GM21381 (cell line): ENCODE results near the gene ICAM4.
A peak's percentile ranks its signal among the peaks of the same experiment; 100 is the strongest.

Source experiments
- ATAC-seq: cut with Tn5 transposase; IDR thresholded peaks from one replicate; pipeline ENCODE4 v1.9.1; 2021; ENCODE audit warnings: mild to moderate bottlenecking, moderate library complexity; ENCODE audit not compliant: unreplicated experiment

ICAM4 gene

DNA sequence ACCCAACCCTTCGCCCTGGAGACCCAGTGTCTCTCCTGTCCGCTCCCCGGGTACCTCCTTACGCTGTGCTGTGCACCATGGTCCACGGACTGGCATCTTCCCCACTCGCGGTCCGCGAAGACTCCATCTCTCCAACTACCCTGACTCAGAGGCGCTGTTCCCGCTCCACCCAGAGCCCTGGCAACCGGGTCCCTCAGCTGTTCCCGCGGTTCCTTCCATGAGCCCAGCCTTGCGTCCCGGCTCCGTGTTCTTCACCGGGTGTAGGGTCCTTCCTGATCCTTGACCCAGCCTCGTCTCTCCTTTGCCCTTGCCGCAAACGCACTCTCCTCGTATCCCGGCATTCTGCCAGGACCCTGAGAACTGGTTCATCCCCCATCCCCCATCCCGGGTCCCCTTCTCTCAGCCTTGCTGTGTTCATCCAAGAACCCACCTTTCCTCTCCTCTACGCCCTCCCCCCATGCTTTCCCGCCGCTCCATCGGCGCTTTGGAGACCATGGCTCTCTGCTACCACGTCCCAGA lies 3.7 kb downstream of the ICAM4 start:
- no peak for ATAC-seq

DNA sequence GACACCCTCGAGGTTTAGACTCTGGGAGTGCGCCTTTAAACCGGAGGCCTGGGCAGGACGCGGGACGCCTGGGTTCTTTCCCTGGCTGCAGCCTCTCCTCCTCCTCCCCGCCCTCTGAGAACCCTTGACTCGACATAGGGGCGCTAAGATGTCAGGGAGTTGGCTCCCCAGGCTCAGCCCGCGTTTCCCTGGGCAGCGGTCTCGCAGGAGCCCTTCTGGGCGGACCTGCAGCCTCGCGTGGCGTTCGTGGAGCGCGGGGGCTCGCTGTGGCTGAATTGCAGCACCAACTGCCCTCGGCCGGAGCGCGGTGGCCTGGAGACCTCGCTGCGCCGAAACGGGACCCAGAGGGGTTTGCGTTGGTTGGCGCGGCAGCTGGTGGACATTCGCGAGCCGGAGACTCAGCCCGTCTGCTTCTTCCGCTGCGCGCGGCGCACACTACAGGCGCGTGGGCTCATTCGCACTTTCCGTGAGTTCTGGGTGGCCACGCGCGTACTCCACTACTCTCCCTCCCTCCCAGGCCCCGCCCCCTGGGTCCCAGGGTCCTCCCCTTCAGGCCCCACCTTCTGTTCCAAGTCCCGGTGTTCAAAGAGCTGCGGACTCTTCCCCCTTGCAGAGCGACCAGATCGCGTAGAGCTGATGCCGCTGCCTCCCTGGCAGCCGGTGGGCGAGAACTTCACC lies 4.3 kb downstream of the ICAM4 start:
- no peak for ATAC-seq

DNA sequence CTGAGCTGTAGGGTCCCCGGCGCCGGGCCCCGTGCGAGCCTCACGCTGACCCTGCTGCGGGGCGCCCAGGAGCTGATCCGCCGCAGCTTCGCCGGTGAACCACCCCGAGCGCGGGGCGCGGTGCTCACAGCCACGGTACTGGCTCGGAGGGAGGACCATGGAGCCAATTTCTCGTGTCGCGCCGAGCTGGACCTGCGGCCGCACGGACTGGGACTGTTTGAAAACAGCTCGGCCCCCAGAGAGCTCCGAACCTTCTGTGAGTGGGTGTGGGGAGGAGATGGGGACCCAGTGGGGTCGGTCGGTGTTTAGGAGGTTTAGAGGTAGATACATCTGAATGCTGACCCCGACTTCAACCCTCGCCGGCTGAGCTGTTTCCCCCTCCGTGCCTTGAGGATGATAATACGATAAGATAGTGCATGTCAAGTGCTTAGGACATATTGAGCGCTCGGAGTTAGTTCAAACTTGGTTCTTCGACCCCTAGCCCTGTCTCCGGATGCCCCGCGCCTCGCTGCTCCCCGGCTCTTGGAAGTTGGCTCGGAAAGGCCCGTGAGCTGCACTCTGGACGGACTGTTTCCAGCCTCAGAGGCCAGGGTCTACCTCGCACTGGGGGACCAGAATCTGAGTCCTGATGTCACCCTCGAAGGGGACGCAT lies 4.9 kb downstream of the ICAM4 start:
- ATAC-seq: no peak

DNA sequence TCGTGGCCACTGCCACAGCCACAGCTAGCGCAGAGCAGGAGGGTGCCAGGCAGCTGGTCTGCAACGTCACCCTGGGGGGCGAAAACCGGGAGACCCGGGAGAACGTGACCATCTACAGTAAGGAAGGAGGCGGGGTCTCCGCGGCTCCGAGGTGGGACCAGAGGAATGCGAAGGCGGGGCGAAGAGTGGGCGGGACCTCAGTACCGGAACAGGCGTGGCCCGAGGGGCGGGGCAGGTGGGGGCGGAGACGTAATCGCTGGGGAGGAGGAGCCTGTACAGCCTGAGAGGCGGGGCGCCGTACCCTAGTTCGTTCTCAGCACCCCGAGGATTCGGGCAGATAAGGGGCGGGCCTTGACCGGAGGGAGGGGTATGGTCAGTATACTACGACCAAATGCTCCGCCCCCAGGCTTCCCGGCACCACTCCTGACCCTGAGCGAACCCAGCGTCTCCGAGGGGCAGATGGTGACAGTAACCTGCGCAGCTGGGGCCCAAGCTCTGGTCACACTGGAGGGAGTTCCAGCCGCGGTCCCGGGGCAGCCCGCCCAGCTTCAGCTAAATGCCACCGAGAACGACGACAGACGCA lies 5.5 kb downstream of the ICAM4 start:
- ATAC-seq: peak; percentile 40

DNA sequence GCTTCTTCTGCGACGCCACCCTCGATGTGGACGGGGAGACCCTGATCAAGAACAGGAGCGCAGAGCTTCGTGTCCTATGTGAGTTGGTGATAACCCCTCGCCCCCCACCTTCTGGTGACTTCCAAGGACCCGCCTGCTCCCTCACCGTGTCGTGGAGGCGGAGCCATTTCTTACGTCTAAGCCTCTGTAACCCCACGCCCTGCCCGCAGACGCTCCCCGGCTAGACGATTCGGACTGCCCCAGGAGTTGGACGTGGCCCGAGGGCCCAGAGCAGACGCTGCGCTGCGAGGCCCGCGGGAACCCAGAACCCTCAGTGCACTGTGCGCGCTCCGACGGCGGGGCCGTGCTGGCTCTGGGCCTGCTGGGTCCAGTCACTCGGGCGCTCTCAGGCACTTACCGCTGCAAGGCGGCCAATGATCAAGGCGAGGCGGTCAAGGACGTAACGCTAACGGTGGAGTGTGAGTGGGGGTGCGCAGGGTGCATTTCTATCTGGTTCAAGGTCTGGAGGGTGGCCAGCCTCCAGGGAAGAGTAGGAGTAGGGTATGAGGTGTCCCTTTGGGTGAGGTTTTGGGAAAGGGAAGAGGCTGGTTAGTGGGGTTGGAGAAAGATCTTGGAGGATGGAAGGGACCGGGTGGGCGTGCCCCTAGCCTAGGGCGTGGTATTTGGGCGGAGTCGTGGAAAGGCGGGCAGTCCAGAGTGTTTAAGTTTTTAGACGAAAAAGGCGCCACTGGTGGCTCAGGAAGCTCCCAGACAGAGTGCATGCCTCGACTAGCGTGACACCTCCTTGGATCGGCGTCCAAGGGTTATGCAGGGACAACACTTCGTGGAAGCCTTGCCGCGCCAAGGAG lies 6.3 kb downstream of the ICAM4 start:
- ATAC-seq: no peak

DNA sequence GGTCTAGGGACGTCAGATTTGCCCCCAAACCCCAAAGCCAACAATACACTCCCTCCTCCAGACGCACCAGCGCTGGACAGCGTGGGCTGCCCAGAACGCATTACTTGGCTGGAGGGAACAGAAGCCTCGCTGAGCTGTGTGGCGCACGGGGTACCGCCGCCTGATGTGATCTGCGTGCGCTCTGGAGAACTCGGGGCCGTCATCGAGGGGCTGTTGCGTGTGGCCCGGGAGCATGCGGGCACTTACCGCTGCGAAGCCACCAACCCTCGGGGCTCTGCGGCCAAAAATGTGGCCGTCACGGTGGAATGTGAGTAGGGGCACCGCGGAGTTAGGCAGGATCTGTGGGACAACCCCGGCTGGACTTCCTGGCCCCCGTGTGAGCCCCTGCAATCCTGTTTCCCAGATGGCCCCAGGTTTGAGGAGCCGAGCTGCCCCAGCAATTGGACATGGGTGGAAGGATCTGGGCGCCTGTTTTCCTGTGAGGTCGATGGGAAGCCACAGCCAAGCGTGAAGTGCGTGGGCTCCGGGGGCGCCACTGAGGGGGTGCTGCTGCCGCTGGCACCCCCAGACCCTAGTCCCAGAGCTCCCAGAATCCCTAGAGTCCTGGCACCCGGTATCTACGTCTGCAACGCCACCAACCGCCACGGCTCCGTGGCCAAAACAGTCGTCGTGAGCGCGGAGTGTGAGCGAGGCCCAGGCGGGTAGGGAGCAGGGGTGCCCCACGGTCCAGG lies 7.0 kb downstream of the ICAM4 start:
- no peak for ATAC-seq

DNA sequence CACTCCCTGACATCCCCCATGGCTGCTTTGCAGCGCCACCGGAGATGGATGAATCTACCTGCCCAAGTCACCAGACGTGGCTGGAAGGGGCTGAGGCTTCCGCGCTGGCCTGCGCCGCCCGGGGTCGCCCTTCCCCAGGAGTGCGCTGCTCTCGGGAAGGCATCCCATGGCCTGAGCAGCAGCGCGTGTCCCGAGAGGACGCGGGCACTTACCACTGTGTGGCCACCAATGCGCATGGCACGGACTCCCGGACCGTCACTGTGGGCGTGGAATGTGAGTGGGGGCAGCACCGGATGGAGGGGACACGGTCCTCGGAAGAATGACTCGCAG lies 7.6 kb downstream of the ICAM4 start:
- ATAC-seq: no peak

DNA sequence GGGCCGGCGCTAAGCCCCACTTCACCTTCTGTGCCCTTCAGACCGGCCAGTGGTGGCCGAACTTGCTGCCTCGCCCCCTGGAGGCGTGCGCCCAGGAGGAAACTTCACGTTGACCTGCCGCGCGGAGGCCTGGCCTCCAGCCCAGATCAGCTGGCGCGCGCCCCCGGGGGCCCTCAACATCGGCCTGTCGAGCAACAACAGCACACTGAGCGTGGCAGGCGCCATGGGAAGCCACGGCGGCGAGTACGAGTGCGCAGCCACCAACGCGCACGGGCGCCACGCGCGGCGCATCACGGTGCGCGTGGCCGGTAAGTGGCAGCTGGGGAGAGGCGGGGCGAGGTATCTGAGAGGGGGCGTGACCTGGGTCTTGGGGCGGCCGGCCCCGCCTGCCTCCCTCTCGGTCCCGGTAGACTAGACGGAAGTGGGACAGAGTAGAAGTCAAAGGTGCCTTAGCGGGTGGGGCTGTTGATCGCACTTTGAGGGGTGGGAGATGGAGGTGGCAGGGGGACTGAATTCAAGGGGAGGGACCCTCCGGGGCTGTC lies 8.6 kb downstream of the ICAM4 start:
- ATAC-seq: no peak

DNA sequence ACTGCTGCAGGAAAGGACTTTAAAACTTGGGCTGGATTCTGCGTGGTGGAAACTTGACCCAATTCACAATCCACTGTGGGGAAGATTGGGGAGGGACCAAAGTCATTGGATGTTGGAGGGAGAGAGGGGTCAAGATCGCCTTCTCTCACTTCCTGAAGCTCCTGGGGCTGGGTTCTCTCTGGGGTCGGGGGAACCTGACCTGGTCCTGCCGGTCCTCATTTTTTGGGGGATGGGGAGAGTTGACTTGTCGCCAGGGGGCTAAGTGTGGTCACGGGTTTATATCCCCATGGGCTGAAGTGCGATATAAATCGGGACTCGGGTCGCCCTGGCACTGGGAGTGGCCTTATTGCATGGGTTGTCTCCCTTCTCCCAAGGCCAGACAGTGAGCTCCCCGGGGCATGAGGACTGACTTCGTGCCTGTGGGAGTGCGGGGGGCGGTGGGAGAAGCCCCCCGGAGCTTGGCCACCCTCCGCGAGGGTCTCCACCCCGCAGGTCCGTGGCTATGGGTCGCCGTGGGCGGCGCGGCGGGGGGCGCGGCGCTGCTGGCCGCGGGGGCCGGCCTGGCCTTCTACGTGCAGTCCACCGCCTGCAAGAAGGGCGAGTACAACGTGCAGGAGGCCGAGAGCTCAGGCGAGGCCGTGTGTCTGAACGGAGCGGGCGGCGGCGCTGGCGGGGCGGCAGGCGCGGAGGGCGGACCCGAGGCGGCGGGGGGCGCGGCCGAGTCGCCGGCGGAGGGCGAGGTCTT lies 9.3 kb downstream of the ICAM4 start:
- no peak for ATAC-seq

DNA sequence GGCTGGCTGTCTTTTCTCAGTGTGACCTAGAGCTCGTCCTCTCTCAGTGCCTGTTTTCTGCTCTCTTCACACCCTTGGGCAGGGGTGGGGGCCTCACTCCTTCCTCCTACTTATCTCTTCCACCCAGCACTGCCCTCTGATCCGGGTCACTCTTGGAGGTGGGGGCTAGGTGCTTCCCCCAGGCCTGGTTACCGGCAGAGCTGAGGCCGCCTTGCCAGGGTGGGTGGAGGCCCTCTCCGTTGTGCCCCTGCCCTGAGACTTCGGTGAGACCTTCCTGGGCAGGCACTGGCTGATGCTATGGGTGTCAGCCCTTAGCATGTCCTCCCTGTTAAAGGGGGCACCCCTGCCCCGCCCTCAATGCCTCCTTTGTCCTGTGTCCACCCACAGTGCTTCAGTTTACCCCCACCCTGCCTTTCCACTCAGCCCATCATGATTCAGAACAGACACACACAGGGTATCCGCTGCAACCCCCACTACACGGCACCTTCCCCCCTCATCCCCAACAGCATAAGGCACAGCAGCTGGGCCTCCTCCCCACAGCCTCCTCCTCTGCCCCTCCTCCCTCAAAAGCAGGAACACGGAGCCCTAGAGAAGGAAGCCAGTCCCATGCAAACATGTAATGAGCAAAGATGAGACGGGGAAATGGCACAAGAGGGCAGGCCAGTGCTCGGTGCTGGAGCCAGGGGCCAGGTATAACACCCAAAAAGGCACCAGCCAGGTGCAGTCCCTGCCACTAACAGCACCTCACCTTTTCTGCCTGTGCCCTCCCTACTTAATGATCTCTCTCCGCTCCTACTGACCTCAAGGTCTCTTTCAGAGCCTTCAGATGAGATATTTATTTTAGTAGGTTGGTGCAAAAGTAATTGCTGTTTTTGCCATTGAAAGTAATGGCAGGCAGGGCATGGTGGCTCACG lies 13.0 kb downstream of the ICAM4 start:
- no peak for ATAC-seq

DNA sequence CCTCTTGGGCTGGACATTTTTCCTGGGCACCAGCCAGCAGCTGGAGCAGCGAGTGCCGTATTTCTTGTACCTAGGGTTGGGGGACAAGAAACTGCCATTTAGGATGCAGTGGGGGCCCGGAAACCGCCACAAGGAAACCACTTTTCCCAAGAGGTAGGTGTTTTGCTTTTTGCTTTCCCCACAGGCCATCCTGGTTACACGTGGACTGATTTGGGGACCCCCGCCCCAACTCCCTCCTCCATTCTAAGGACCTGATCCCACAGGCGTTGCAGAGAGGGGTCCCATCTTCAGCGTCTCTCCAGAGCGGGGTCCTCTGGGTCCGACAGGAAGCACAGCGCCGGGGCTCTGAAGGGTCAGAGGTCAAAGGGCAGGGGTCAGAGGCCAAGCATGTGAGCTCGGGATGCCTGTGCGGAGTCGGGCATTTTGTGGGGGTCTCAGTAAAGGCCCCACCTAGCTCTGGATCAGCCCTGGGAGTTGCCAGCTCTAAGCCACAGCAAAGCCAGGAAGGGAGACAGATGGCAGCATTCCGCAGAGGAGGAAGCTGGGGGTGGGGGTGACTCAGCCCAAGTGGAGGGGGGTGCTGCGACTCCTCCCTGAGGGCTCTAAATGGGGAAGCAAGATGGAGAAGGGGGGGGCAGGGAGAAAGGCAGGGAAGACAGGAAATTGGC lies 18.5 kb downstream of the ICAM4 start:
- ATAC-seq: no peak

DNA sequence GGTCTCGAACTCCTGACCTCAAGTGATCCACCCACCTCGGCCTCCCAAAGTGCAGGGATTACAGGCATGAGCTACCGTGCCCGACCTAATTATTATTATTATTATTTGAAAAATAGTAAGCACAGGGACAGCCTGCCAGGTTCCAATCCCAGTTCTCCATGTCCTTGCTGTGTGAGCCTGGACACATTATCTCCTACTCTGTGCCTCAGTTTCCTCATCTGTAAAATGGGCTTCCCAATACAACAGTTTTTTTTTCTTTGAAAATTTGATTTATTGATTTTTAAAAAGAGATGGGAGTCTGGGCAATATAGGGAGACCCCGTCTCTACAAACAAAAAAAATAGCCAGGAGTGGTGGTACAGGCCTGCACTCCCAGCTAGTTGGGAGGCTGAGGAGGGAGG lies 19.6 kb downstream of the ICAM4 start:
- no peak for ATAC-seq

DNA sequence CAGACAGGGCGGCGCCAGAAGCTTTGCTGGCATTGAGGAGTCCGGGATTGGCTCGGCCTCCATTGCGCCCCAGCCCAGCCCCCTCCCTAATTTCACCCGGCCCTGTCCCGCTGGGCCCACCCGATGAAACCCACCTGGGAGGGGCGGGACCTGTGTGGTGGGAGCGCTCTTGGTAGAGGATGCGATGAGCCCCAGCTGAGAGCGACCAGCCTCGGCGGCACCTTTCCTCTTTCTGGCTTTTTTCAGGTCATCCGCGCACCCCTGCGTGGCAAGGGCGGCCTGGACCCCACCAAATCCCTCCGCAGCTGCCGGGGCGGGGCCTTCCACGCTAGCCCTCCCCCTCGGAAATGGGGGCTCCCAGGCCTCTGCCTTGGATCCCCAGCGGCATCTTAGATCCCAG lies 22.7 kb downstream of the ICAM4 start, which contains the start of gene ZGLP1:
Gene ZGLP1, minus strand, starts transcription at position 393 of the 400 bp plus-strand sequence.
- ATAC-seq: no peak

DNA sequence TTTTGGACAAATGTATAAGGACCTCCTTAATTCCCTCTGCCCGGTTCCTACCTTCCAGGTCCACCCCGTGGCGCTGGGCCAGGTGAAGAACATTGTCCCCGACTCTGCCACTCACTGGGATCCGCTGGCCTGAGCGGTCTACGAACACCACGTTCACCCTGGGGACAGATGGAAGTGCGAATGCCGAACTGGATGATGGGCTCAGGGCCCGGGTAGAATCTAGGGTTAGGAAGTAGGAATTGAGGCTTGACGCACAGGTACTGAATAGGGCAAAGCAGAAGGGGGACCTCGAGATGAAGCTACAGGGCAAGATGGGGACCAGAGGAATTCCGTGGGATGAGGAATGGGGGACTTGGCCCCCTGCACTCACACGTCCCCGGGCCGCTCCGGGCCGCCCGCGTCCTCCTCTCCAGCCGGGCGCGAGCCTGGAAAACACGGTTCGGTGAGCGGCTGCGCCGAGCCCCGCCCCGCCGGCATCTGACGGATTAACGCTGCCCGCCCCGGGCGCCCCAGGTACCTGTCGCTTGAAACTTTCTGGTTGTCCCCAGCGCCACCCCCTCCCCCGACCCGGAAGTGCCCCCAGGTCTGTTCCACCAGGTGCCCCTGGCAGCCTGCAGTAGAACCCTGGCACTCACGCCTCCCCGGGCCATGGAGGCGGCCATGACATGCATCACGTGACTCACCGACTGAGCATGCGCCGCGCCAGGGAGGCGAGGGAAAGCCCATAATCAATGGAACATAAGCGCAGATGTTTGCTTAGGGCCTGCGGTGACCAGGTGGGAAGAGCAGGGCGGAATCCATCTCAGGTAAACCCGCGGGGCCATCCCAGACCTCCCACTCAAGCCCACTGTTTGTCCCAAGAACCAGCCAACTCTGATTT lies 28.8 kb downstream of the ICAM4 start, which contains the start of gene FDX2:
Gene FDX2, minus strand, starts transcription at position 681 of the 880 bp plus-strand sequence. Its CDS starts 19 bp downstream, at position 662.
- ATAC-seq: peak; percentile 81

DNA sequence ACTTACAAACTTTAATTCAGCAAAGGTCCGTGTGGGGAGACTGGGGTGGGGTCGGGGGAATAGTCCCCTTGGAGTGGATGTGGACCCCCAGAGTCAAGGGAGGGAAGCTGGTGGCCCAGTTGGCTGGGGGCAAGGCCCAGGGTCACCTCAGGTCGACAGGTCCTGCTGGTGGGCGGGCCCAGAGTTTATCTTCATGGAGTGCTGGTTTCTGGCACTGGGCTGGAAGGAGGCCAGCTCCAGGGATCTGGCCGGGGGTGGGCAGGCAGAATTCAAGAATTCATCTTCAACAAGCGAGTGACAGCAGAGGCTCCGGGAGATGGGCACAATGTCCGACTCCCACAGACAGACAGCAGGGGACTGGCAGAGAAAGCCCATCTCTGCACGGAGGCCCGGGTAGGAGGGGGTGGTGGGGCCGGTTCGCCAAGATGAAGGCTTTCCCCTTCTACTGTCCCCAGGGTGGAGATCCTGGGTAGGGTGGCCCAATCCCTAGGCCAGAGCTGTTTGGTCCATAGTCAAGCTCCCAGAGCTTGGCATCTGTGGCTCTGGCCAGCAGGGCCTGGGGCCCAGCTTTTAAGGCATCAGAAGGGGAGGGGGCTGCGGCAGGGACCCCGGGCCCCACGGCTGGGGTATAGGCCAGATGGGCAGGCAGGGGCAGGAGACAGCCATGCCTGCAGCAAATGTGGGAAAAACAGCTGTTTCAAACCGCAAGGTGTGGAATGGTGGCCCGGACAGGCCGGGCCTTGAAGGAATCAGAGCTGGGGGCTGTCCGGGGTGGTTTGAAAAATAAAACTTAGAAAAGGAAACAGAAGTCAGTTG lies 29.7 kb downstream of the ICAM4 start:
- peak; percentile 6 for ATAC-seq
